ENCODE results near the gene PPM1H. TPM values are rescaled to one million over a fixed set of nuclear protein-coding genes. Genes with fewer than 3 reads are reported as not detected.

The PPM1H gene
- polyA plus RNA-seq, 1 of the 3 experiments (the other 2 are of a cell fraction): 0.13 TPM

DNA sequence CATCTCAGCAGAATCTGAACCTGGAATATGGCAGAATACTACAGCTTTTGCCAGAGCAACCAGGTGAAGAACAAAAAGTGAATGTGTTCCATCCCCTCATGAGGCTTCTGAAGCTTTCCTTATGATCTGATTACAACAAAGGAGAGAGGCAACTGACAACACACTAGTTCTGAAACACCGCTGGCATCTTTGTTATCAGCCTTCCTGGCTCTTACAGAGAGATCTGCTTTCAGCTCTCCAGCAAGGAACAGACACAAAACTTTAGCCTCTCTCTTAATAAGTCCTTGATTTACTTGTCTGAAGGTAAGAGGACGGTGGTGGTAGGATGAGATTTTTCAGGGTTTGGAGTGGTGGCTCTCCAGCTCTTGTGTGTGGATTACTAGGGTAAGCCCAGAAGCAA is 227.0 kb downstream of the PPM1H start:
- no peaks in the 10 kb centered on the region for H3K36me3 ChIP-seq (replicated peaks in 1 of 2; ENCODE audit: control insufficient read depth in 1 of 2, insufficient read depth in 2 of 2, low read length in 1 of 2)
- no peak overlapping the region for H3K4me3 ChIP-seq (ENCODE audit: low read depth in 2 of 2, low read length in 1 of 2)
- no peaks in the 10 kb centered on the region for H3K27me3 ChIP-seq (ENCODE audit: insufficient read depth)
- H3K4me1 ChIP-seq (ENCODE audit: control insufficient read depth in 1 of 2, insufficient read depth in 2 of 2, low read depth in 1 of 2, low read length in 1 of 2): peaks cover 14 to 25% of the 10 kb centered on the region in 2 experiments; a peak in 3 of 4 replicates
- POLR2A ChIA-PET: no interaction called here
- DNase-seq: no peak
- TF ChIP-seq, protein P1, sequence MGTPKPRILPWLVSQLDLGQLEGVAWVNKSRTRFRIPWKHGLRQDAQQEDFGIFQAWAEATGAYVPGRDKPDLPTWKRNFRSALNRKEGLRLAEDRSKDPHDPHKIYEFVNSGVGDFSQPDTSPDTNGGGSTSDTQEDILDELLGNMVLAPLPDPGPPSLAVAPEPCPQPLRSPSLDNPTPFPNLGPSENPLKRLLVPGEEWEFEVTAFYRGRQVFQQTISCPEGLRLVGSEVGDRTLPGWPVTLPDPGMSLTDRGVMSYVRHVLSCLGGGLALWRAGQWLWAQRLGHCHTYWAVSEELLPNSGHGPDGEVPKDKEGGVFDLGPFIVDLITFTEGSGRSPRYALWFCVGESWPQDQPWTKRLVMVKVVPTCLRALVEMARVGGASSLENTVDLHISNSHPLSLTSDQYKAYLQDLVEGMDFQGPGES (IDR thresholded peaks at IDR 0.05; ENCODE audit: low read depth, low read length): no peak
- TF ChIP-seq TAF1 (IDR thresholded peaks at IDR 0.05; ENCODE audit: borderline replicate concordance, low read depth, low read length) (no peak), JUND (IDR thresholded peaks at IDR 0.05) (no peak)
- H3K79me2 ChIP-seq (ENCODE audit: insufficient read depth): no peaks in the 10 kb centered on the region
- no peak overlapping the region for H3K27ac ChIP-seq (ENCODE audit: low read depth in 2 of 2, low read length in 1 of 2)
- 89% methylated on average over 2 of the region's 2 CpGs for WGBS (ENCODE audit: low lambda C conversion rate)
- H3K4me2 ChIP-seq: no peak overlapping the region
- no peaks in the 10 kb centered on the region for H3K9me3 ChIP-seq
- H3K9ac ChIP-seq: no peak overlapping the region
- H2AFZ ChIP-seq (ENCODE audit: low read depth): no peak overlapping the region
- no peaks in the 10 kb centered on the region for H3K9me2 ChIP-seq
- CTCF ChIA-PET: no interaction called here
- no peaks in the 10 kb centered on the region for H4K20me1 ChIP-seq (ENCODE audit: insufficient read depth)
- H3F3A ChIP-seq (replicated peaks; ENCODE audit: insufficient read depth): peaks cover 20% of the 10 kb centered on the region

DNA sequence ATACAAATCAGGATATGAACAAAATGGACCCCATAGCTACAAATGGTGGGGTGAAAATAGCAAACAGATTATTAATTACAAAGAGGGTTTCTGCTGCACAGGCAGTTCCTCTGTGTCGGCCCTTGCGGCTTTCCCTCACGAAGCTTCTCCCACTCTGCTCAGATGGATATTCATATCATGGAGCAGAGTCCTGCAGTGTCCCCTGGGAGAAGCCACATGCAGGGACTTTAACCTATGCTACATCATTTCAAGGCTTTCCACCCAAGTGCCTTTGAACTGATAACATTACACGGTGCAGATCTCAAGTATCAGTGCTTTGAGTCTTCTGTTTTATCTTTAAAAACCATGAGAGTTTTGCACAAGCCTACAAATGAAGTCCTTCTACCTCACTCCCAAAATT is 229.1 kb downstream of the PPM1H start:
- peaks cover 35% of the 10 kb centered on the region for H3F3A ChIP-seq (replicated peaks; ENCODE audit: insufficient read depth)
- H3K27ac ChIP-seq (ENCODE audit: low read depth in 2 of 2, low read length in 1 of 2): no peak overlapping the region
- H3K4me2 ChIP-seq: no peak overlapping the region
- no peaks in the 10 kb centered on the region for H3K36me3 ChIP-seq (replicated peaks in 1 of 2; ENCODE audit: control insufficient read depth in 1 of 2, insufficient read depth in 2 of 2, low read length in 1 of 2)
- no peaks in the 10 kb centered on the region for H3K9me3 ChIP-seq
- CTCF ChIA-PET: interaction anchor here (1.1 kb wide), 1 partner anchor 22 kb away, joined by 3 read pairs; no protein-coding TSS in a partner anchor
- no peaks in the 10 kb centered on the region for H3K27me3 ChIP-seq (ENCODE audit: insufficient read depth)
- no peaks in the 10 kb centered on the region for H3K9me2 ChIP-seq
- H3K79me2 ChIP-seq (ENCODE audit: insufficient read depth): no peaks in the 10 kb centered on the region
- DNase-seq: no peak
- POLR2A ChIA-PET: no interaction called here
- no peaks in the 10 kb centered on the region for H4K20me1 ChIP-seq (ENCODE audit: insufficient read depth)
- no peak overlapping the region for H3K9ac ChIP-seq
- H3K4me3 ChIP-seq (ENCODE audit: low read depth in 2 of 2, low read length in 1 of 2): no peak overlapping the region
- TF ChIP-seq GATA2 (CRISPR knock-in tag; IDR thresholded peaks at IDR 0.05): no peak
- no peak for TF ChIP-seq FOSL2 (IDR thresholded peaks at IDR 0.05; ENCODE audit: borderline replicate concordance, low read depth)
- TF ChIP-seq MXI1 (IDR thresholded peaks at IDR 0.05; ENCODE audit: low read depth, low read length): no peak
- TF ChIP-seq SIN3A (IDR thresholded peaks at IDR 0.05; ENCODE audit: borderline replicate concordance, low read depth, low read length): no peak
- TF ChIP-seq, protein P2, sequence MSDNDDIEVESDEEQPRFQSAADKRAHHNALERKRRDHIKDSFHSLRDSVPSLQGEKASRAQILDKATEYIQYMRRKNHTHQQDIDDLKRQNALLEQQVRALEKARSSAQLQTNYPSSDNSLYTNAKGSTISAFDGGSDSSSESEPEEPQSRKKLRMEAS (IDR thresholded peaks at IDR 0.05; ENCODE audit: low read depth): no peak
- TF ChIP-seq RCOR1 (IDR thresholded peaks at IDR 0.05; ENCODE audit: low read length): no peak
- no peak for TF ChIP-seq NFIC (IDR thresholded peaks at IDR 0.05; ENCODE audit: borderline replicate concordance)
- TF ChIP-seq, protein P3, sequence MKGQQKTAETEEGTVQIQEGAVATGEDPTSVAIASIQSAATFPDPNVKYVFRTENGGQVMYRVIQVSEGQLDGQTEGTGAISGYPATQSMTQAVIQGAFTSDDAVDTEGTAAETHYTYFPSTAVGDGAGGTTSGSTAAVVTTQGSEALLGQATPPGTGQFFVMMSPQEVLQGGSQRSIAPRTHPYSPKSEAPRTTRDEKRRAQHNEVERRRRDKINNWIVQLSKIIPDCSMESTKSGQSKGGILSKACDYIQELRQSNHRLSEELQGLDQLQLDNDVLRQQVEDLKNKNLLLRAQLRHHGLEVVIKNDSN (IDR thresholded peaks at IDR 0.05; ENCODE audit: borderline replicate concordance, low read depth): no peak
- TF ChIP-seq, protein P4, sequence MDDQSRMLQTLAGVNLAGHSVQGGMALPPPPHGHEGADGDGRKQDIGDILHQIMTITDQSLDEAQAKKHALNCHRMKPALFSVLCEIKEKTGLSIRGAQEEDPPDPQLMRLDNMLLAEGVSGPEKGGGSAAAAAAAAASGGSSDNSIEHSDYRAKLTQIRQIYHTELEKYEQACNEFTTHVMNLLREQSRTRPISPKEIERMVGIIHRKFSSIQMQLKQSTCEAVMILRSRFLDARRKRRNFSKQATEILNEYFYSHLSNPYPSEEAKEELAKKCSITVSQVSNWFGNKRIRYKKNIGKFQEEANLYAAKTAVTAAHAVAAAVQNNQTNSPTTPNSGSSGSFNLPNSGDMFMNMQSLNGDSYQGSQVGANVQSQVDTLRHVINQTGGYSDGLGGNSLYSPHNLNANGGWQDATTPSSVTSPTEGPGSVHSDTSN (IDR thresholded peaks at IDR 0.05): no peak
- peaks cover 10 to 26% of the 10 kb centered on the region in 2 experiments; a peak in 3 of 4 replicates for H3K4me1 ChIP-seq (ENCODE audit: control insufficient read depth in 1 of 2, insufficient read depth in 2 of 2, low read depth in 1 of 2, low read length in 1 of 2)
- 98% methylated on average over 4 of the region's 4 CpGs for WGBS (ENCODE audit: low lambda C conversion rate)
- H2AFZ ChIP-seq (ENCODE audit: low read depth): no peak overlapping the region
